SK-N-SH (cell line): ENCODE data around the gene CD81. TPM values are rescaled to one million over a fixed set of nuclear protein-coding genes. Genes with fewer than 3 reads are reported as not detected.

Experiments
- CTCF ChIA-PET: fragments of 300-600, 350-600 bp; formaldehyde crosslinking; extraction: SDS; loops from one replicate; lab custom pipeline; 2021; lab: Yijun Ruan, JAX
- POLR2A ChIA-PET: fragments of 350-600 bp; sonication (Branson Sonifier 250); formaldehyde crosslinking; extraction: SDS; loops from one replicate; lab custom pipeline; 2020; ENCODE audit warnings: antibody characterized with exemption, inconsistent platforms; lab: Yijun Ruan, JAX
- DNase-seq: peaks from one replicate; pipeline ENCODE4 v3.0.0; 2012
- H2AFZ ChIP-seq: fragments of 200-600 bp; sonication (generic); 2 replicates; pipeline ENCODE4 v1.8.1; 2016; ENCODE audit warnings: antibody characterized with exemption, mild to moderate bottlenecking, low read depth
- H3F3A ChIP-seq: fragments of 200-600 bp; sonication (generic); replicated peaks from 2 replicates; pipeline ENCODE3; 2016; ENCODE audit warnings: antibody characterized with exemption, mild to moderate bottlenecking; ENCODE audit not compliant: insufficient read depth
- H3K27ac ChIP-seq, 2 experiments: fragments of 200-500 bp in 1 of 2; fragments of 200-600 bp in 1 of 2; sonication (Bioruptor generic) in 1 of 2; sonication (generic), shearing (Covaris generic) in 1 of 2; 2 replicates each; pipeline versions ENCODE4 v1.5.1 to v1.6.1; 2014 to 2016; ENCODE audit warnings: low read depth in 2 of 2, inconsistent platforms in 1 of 2, low read length in 1 of 2, mild to moderate bottlenecking in 1 of 2, mixed read lengths in 1 of 2
- H3K27me3 ChIP-seq: fragments of 200-600 bp; sonication (generic), shearing (Covaris generic); 2 replicates; pipeline ENCODE4 v1.6.1; 2016; ENCODE audit warnings: mixed run types; ENCODE audit not compliant: insufficient read depth
- H3K36me3 ChIP-seq, 2 experiments: fragments of 200-500 bp in 1 of 2; fragments of 200-600 bp in 1 of 2; sonication (Bioruptor generic) in 1 of 2; sonication (generic) in 1 of 2; replicated peaks in 1 of 2; 2 replicates each; pipeline versions ENCODE3 to v1.5.1; 2014 to 2016; ENCODE audit warnings: low read length in 1 of 2, mild to moderate bottlenecking in 1 of 2; ENCODE audit not compliant: insufficient read depth in 2 of 2, control insufficient read depth in 1 of 2
- H3K4me1 ChIP-seq, 2 experiments: fragments of 200-500 bp in 1 of 2; fragments of 200-600 bp in 1 of 2; sonication (Bioruptor generic) in 1 of 2; sonication (generic), shearing (Covaris generic) in 1 of 2; 2 replicates each; pipeline versions ENCODE4 v1.5.1 to v1.6.1; 2014 to 2016; ENCODE audit warnings: low read depth in 1 of 2, low read length in 1 of 2, mixed run types in 1 of 2; ENCODE audit not compliant: insufficient read depth in 2 of 2, control insufficient read depth in 1 of 2
- H3K4me2 ChIP-seq: fragments of 200-600 bp; sonication (generic), shearing (Covaris generic); 2 replicates; pipeline ENCODE4 v1.6.1; 2017; ENCODE audit warnings: mixed run types
- H3K4me3 ChIP-seq, 2 experiments: fragments of 200-500 bp in 1 of 2; fragments of 200-600 bp in 1 of 2; sonication (Bioruptor generic) in 1 of 2; sonication (generic), shearing (Covaris generic) in 1 of 2; 2 replicates each; pipeline versions ENCODE4 v1.5.1 to v1.8.1; 2014 to 2016; ENCODE audit warnings: low read depth in 2 of 2, inconsistent platforms in 1 of 2, low read length in 1 of 2, mild to moderate bottlenecking in 1 of 2, mixed read lengths in 1 of 2, moderate library complexity in 1 of 2
- H3K79me2 ChIP-seq: fragments of 200-600 bp; sonication (generic); 2 replicates; pipeline ENCODE4 v1.8.1; 2017; ENCODE audit warnings: mild to moderate bottlenecking; ENCODE audit not compliant: insufficient read depth
- H3K9ac ChIP-seq: fragments of 200-600 bp; sonication (generic); 2 replicates; pipeline ENCODE4 v1.6.1; 2017; ENCODE audit warnings: mixed run types
- H3K9me2 ChIP-seq: fragments of 200-600 bp; sonication (generic); 2 replicates; pipeline ENCODE4 v1.6.1; 2017; ENCODE audit warnings: mixed run types
- H3K9me3 ChIP-seq: fragments of 200-600 bp; sonication (generic); 2 replicates; pipeline ENCODE4 v1.6.1; 2017; ENCODE audit warnings: mixed run types, mild to moderate bottlenecking, moderate library complexity
- H4K20me1 ChIP-seq: fragments of 200-600 bp; sonication (generic); 2 replicates; pipeline ENCODE4 v1.6.1; 2017; ENCODE audit warnings: mild to moderate bottlenecking, mixed run types; ENCODE audit not compliant: insufficient read depth
- ELF1 ChIP-seq: IDR thresholded peaks from 2 replicates; pipeline ENCODE4 v1.4.0; 2012
- EP300 ChIP-seq, 2 experiments: IDR thresholded peaks; 2 replicates each; pipeline versions ENCODE4 v1.4.0 to v1.6.1; 2012; ENCODE audit warnings: borderline replicate concordance in 1 of 2, low read depth in 1 of 2, low read length in 1 of 2
- EZH2phosphoT487 ChIP-seq: fragments of 200-600 bp; sonication (generic); IDR thresholded peaks from 2 replicates; pipeline ENCODE4 v1.6.1; 2017; ENCODE audit warnings: low read depth, mixed run types, mild to moderate bottlenecking, antibody characterized with exemption, moderate library complexity, borderline replicate concordance
- FOSL2 ChIP-seq: IDR thresholded peaks from 2 replicates; pipeline ENCODE4 v1.4.0; 2012; ENCODE audit warnings: low read depth, mild to moderate bottlenecking, moderate library complexity, borderline replicate concordance
- GABPA ChIP-seq: IDR thresholded peaks from 2 replicates; pipeline ENCODE4 v1.4.0; 2012; ENCODE audit warnings: low read depth, mild to moderate bottlenecking
- GATA2 ChIP-seq: sonication (generic); formaldehyde crosslinking; IDR thresholded peaks from 2 replicates; pipeline ENCODE4 v1.5.0; 2020; ENCODE audit warnings: mild to moderate bottlenecking, missing genetic modification reagents
- MXI1 ChIP-seq: IDR thresholded peaks from 2 replicates; pipeline ENCODE4 v1.6.1; 2012; ENCODE audit warnings: mild to moderate bottlenecking, low read depth, low read length, improper control_type of control experiment
- NRF1 ChIP-seq: IDR thresholded peaks from 2 replicates; pipeline ENCODE4 v1.6.1; 2012; ENCODE audit warnings: low read depth, mild to moderate bottlenecking, low read length
- PBX3 ChIP-seq: IDR thresholded peaks from 2 replicates; pipeline ENCODE4; 2012
- RAD21 ChIP-seq: IDR thresholded peaks from 2 replicates; pipeline ENCODE4 v1.6.1; 2012; ENCODE audit warnings: mild to moderate bottlenecking, low read length
- RCOR1 ChIP-seq: fragments of 150-350 bp; IDR thresholded peaks from 2 replicates; pipeline ENCODE4 v1.6.1; 2017; ENCODE audit warnings: antibody characterized with exemption, low read length
- REST ChIP-seq: IDR thresholded peaks from 2 replicates; pipeline ENCODE4 v1.6.1; 2012; ENCODE audit warnings: mild to moderate bottlenecking, low read depth, low read length, moderate library complexity
- RXRA ChIP-seq: IDR thresholded peaks from 2 replicates; pipeline ENCODE4 v1.4.0; 2012; ENCODE audit warnings: low read depth, mild to moderate bottlenecking, borderline replicate concordance
- SMC3 ChIP-seq: IDR thresholded peaks from 2 replicates; pipeline ENCODE4 v1.6.1; 2012; ENCODE audit warnings: low read depth, low read length, improper control_type of control experiment
- TCF12 ChIP-seq: IDR thresholded peaks from 2 replicates; pipeline ENCODE4 v1.4.0; 2012
- TEAD4 ChIP-seq: IDR thresholded peaks from 2 replicates; pipeline ENCODE4 v1.4.0; 2012; ENCODE audit warnings: mild to moderate bottlenecking, borderline replicate concordance; ENCODE audit not compliant: insufficient read depth
- USF1 ChIP-seq: IDR thresholded peaks from 2 replicates; pipeline ENCODE4 v1.4.0; 2012; ENCODE audit warnings: low read depth, borderline replicate concordance
- WGBS: methylation state at CpG from one replicate; pipeline ENCODE4 v1.1.6; 2017; ENCODE audit warnings: low lambda C conversion rate; 5-methylcytosine and 5-hydroxymethylcytosine counted together
- polyA plus RNA-seq, 3 experiments: library from polyadenylated mRNA; depleted of rRNA; stranded (reverse); fragments of >200 nt; gene quantifications; 2 replicates each; pipeline ENCODE4 v1.2.3, GENCODE V29; 2012
- TF ChIP-seq, protein P1 (sequence below): IDR thresholded peaks from 2 replicates; pipeline ENCODE4 v1.4.0; 2012; ENCODE audit warnings: low read depth, borderline replicate concordance
- TF ChIP-seq, protein P2 (sequence below): IDR thresholded peaks from 2 replicates; pipeline ENCODE4 v1.4.0; 2012; ENCODE audit warnings: low read depth
- TF ChIP-seq, protein P3 (sequence below): fragments of 150-350 bp; IDR thresholded peaks from 2 replicates; pipeline ENCODE4 v1.6.1; 2017; ENCODE audit warnings: antibody characterized with exemption, low read length, low read depth, borderline replicate concordance

Gene CD81
- polyA plus RNA-seq, 1 of the 3 experiments (the other 2 are of a cell fraction) = 517 TPM

- no peak overlapping the region for H3K27ac ChIP-seq
- no peaks in the 10 kb centered on the region for H3K9me2 ChIP-seq
- H2AFZ ChIP-seq = no peak overlapping the region
- POLR2A ChIA-PET = interaction anchor here (1.7 kb wide), 1 partner anchor 14 kb away, joined by 6 read pairs; no protein-coding TSS in a partner anchor
- H3K9ac ChIP-seq = no peak overlapping the region
- H3K79me2 ChIP-seq = peaks cover 15% of the 10 kb centered on the region
- H3K4me2 ChIP-seq = no peak overlapping the region
- H3K4me1 ChIP-seq = peaks cover 4 to 9% of the 10 kb centered on the region in 2 experiments; a peak in 2 of 4 replicates
- H3F3A ChIP-seq = no peaks in the 10 kb centered on the region
- CTCF ChIA-PET = interaction anchor here (1.3 to 9.9 kb wide), 3 partner anchors 13 to 250 kb away, joined by 3 to 166 read pairs (median 21); no protein-coding TSS in a partner anchor
- H3K36me3 ChIP-seq = peaks cover 0 to 24% of the 10 kb centered on the region in 2 experiments
- no peaks in the 10 kb centered on the region for H3K27me3 ChIP-seq
- TF ChIP-seq RAD21 (no peak), NRF1 (no peak), GATA2 (CRISPR knock-in tag) (no peak), RCOR1 (no peak), SMC3 (no peak), USF1 (no peak), EZH2phosphoT487 (no peak), RXRA (no peak), EP300 (IDR thresholded peaks at IDR 0.05; ENCODE audit: borderline replicate concordance in 1 of 2, low read depth in 1 of 2, low read length in 1 of 2) (no peak), TCF12 (no peak), TEAD4 (no peak), REST (no peak), GABPA (no peak), PBX3 (no peak), MXI1 (no peak), ELF1 (no peak), FOSL2 (no peak)
- TF ChIP-seq, protein P1, sequence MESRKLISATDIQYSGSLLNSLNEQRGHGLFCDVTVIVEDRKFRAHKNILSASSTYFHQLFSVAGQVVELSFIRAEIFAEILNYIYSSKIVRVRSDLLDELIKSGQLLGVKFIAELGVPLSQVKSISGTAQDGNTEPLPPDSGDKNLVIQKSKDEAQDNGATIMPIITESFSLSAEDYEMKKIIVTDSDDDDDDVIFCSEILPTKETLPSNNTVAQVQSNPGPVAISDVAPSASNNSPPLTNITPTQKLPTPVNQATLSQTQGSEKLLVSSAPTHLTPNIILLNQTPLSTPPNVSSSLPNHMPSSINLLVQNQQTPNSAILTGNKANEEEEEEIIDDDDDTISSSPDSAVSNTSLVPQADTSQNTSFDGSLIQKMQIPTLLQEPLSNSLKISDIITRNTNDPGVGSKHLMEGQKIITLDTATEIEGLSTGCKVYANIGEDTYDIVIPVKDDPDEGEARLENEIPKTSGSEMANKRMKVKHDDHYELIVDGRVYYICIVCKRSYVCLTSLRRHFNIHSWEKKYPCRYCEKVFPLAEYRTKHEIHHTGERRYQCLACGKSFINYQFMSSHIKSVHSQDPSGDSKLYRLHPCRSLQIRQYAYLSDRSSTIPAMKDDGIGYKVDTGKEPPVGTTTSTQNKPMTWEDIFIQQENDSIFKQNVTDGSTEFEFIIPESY = no peak
- TF ChIP-seq, protein P2, sequence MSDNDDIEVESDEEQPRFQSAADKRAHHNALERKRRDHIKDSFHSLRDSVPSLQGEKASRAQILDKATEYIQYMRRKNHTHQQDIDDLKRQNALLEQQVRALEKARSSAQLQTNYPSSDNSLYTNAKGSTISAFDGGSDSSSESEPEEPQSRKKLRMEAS = no peak
- TF ChIP-seq, protein P3, sequence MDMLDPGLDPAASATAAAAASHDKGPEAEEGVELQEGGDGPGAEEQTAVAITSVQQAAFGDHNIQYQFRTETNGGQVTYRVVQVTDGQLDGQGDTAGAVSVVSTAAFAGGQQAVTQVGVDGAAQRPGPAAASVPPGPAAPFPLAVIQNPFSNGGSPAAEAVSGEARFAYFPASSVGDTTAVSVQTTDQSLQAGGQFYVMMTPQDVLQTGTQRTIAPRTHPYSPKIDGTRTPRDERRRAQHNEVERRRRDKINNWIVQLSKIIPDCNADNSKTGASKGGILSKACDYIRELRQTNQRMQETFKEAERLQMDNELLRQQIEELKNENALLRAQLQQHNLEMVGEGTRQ = no peak
- H4K20me1 ChIP-seq = no peaks in the 10 kb centered on the region
- DNase-seq = no peak
- no peaks in the 10 kb centered on the region for H3K9me3 ChIP-seq
- WGBS = 84% methylated on average over 11 of the region's 14 CpGs
- H3K4me3 ChIP-seq = no peak overlapping the region
These were observed 29.3 kb downstream of the CD81 start for GRCh38 chr11:2406451-2406850.
